ENCODE data around the gene FAM162B.
"Not testable (repeated sequence)": the region's sequence is repeated elsewhere in the genome, so short reads cannot be mapped to it uniquely, and the experiment has no call there.

FAM162B gene

GRCh38 chr6:116764961-116765841, at the start of gene FAM162B:
FAM162B (minus strand) TSS chr6:116765719; CDS start chr6:116765576, 143 bp downstream.
- no peak for DNase-seq (ENCODE audit: low read depth in 2 of 2, low spot score in 1 of 2)

GRCh38 chr6:116812051-116812650, 46.6 kb upstream of the FAM162B start:
- no peak for DNase-seq (ENCODE audit: low read depth in 2 of 2, low spot score in 1 of 2)

- no peak for DNase-seq (ENCODE audit: low read depth in 2 of 2, low spot score in 1 of 2)
Observed at GRCh38 chr6:116801971-116802370, 36.5 kb upstream of the FAM162B start.

GRCh38 chr6:116799945-116800344, 34.4 kb upstream of the FAM162B start:
- DNase-seq (ENCODE audit: low read depth in 2 of 2, low spot score in 1 of 2) = no peak

- no peak for DNase-seq (ENCODE audit: low read depth in 2 of 2, low spot score in 1 of 2)
Observed at GRCh38 chr6:116797585-116797984, 32.1 kb upstream of the FAM162B start.

GRCh38 chr6:116793224-116793623, 27.7 kb upstream of the FAM162B start:
- DNase-seq (ENCODE audit: low read depth in 2 of 2, low spot score in 1 of 2) = no peak

GRCh38 chr6:116783852-116784251, 18.3 kb upstream of the FAM162B start:
- DNase-seq (ENCODE audit: low read depth in 2 of 2, low spot score in 1 of 2) = no peak

- DNase-seq (ENCODE audit: low read depth in 2 of 2, low spot score in 1 of 2) = no peak
Observed at GRCh38 chr6:116779573-116780164, 14.2 kb upstream of the FAM162B start.

GRCh38 chr6:116773886-116774285, 8.4 kb upstream of the FAM162B start:
- DNase-seq (ENCODE audit: low read depth in 2 of 2, low spot score in 1 of 2) = no peak

GRCh38 chr6:116772450-116772849, 6.9 kb upstream of the FAM162B start:
- no peak for DNase-seq (ENCODE audit: low read depth in 2 of 2, low spot score in 1 of 2)

- no peak for DNase-seq (ENCODE audit: low read depth in 2 of 2, low spot score in 1 of 2)
Observed at GRCh38 chr6:116767715-116768114, 2.2 kb upstream of the FAM162B start.

- DNase-seq (ENCODE audit: low read depth in 2 of 2, low spot score in 1 of 2) = no peak
Observed at GRCh38 chr6:116766506-116767176, 1.1 kb upstream of the FAM162B start.

- no peak for DNase-seq (ENCODE audit: low read depth in 2 of 2, low spot score in 1 of 2)
Observed at GRCh38 chr6:116764629-116764960, 924 bp downstream of the FAM162B start.

- no peak for DNase-seq (ENCODE audit: low read depth in 2 of 2, low spot score in 1 of 2)
Observed at GRCh38 chr6:116763906-116764628, 1.5 kb downstream of the FAM162B start.

GRCh38 chr6:116763048-116763447, 2.5 kb downstream of the FAM162B start:
- no peak for DNase-seq (ENCODE audit: low read depth in 2 of 2, low spot score in 1 of 2)

- DNase-seq (ENCODE audit: low read depth in 2 of 2, low spot score in 1 of 2) = no peak
Observed at GRCh38 chr6:116762235-116762634, 3.3 kb downstream of the FAM162B start.

- no peak for DNase-seq (ENCODE audit: low read depth in 2 of 2, low spot score in 1 of 2)
Observed at GRCh38 chr6:116761779-116762178, 3.7 kb downstream of the FAM162B start.

- DNase-seq (ENCODE audit: low read depth in 2 of 2, low spot score in 1 of 2) = no peak
Observed at GRCh38 chr6:116745176-116745575, 20.3 kb downstream of the FAM162B start.

- no peak for DNase-seq (ENCODE audit: low read depth in 2 of 2, low spot score in 1 of 2)
Observed at GRCh38 chr6:116741571-116741970, 23.9 kb downstream of the FAM162B start.

GRCh38 chr6:116740486-116740885, 25.0 kb downstream of the FAM162B start:
- DNase-seq (ENCODE audit: low read depth in 2 of 2, low spot score in 1 of 2) = not testable (repeated sequence)

GRCh38 chr6:116737004-116737403, 28.5 kb downstream of the FAM162B start:
- no peak for DNase-seq (ENCODE audit: low read depth in 2 of 2, low spot score in 1 of 2)

All from stimulated activated CD8-positive, alpha-beta memory T cell treated with anti-CD3 and anti-CD28 coated beads, Interleukin-4, amount 100 ng/mL, for 4 hours (primary cell).